CD4-positive, alpha-beta T cell treated with Interleukin-4 for 1 hour (primary cell): ENCODE results near the gene GTF2A1L.

Experiments used
- DNase-seq, 2 donors: peaks; one replicate each; pipeline ENCODE4 v3.0.0-alpha.2; 2020 to 2022

The GTF2A1L gene

DNA sequence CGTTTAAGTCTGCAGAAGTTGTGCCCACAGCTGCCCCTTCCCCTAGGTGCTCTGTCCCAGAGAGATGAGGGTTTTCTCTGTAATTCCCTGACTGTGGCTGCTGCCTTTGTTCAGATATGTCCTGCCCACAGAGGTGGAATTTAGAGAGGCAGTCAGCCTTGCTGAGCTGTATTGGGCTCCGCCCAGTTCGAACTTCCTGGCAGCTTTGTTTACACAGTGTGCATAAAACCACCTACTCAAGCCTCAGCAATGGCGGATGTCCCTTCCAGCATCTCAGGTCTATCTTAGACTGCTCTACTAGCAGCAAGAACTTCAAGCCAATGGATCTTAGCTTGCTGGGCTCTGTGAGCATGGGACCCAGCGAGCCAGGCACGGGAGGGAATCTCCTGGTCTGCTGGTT, 89.8 kb downstream of the GTF2A1L start:
- DNase-seq, result no peak

DNA sequence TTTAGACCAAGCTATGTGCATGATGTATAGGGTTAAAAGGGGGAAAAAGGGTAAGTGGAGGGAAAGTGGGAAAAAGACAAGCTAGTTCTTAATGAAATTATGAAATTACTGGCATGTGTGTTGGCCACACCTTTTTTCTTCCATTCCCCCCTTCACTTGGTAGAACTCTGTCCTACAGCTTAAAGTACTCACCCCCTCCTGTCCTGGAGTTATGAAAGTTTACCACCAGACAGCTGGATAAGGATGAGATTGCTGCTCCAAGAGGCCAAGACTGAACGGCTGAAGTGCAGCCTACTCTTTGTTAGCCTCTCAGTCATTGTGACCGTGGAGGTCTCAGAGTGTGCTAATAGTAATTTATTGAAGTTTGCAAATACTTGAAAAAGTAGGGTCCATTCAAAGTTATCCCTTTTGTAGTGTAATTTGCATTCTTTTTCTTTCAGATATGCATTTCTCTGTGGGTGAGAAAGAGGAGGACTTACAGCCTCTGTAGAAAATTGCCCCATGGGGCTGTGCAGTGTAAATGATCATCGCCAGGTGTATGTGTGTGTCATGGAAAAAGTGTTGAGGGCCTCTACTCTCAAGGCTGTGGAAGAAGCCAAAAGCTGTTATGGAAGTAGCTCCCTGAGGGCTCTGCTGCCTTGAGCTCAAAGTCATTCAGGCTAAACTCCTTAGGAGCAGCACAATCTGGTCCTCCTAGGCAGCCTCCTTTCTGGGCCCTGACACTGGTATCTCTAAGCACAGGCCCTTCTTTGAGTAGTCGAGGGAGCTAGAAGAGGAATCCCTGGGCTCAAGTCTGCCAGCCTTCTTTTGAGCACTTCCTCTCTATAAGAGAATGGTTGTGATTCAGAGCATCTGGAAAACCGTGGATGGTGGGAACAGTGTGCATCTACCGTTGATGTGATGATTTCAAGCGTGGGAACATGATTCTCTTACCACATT, 91.7 kb downstream of the GTF2A1L start:
- no peak for DNase-seq

- no peak for DNase-seq
These were observed 93.7 kb downstream of the GTF2A1L start for GRCh38 chr2:48711343-48711742.

GRCh38 chr2:48712151-48712550, 94.5 kb downstream of the GTF2A1L start:
- DNase-seq, result no peak

- DNase-seq, result no peak
These were observed 96.0 kb downstream of the GTF2A1L start for GRCh38 chr2:48713647-48714046.

GRCh38 chr2:48714245-48714644, 96.6 kb downstream of the GTF2A1L start:
- no peak for DNase-seq

- no peak for DNase-seq
These were observed 97.6 kb downstream of the GTF2A1L start for GRCh38 chr2:48715042-48715899.

GRCh38 chr2:48715956-48716355, 98.3 kb downstream of the GTF2A1L start:
- DNase-seq, result no peak

- no peak for DNase-seq
These were observed 100.2 kb downstream of the GTF2A1L start for GRCh38 chr2:48717846-48718245.

GRCh38 chr2:48719480-48720177, 102.0 kb downstream of the GTF2A1L start:
- no peak for DNase-seq

DNA sequence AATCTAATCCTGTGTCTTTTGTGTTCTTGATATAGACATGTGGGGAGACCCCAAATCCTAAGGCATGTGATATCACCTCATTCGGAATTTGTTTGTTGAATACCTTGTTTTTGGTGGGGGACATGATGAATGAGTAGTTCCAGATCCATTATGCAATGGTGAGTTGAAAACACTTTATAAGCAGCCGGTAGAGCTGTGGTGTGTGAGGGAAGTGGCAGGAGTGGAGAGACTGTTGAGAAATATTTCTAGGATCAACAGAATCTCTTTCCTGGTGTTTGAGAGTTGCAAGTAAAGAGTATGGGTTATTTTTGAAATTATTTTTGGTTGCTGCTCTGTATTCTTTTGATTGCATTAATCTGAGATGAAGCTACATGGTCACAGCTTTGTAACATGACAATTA, 103.5 kb downstream of the GTF2A1L start:
- no peak for DNase-seq

DNA sequence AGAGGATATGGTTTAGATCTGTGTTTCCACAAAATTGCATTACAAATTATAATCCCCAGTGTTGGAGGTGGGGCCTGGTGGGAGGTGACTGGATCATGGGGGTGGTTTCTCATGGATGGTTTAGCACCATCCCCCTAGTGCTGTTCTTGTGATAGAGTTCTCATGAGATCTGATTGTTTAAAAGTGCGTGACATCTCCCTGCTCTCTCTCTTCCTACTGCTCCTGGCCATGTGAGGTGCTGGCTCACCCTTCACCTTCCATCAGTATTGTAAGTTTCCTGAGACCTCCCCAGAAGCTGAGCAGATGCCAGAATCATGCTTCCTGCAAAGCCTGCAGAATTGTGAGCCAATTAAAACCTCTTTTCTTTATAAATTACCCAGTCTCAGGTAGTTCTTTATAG, 104.7 kb downstream of the GTF2A1L start:
- DNase-seq, result no peak

DNA sequence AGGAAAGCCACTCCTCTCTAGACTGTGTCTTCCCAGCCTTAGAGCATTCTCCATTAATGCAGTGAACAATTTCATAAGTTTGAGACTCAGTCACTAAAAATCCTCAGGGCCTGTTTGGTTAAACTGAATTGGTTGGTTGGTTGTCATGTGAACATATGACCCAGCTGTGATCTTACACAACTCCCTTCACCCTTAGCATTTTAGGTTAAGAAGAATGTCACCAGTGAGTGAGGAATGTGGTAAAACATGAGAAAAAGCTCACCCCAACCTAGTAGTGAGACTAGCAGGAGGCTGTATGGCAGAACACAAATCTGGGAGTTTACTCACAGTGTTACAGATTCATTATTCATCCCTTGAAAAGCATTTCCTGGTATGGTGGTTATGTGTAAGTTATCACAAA, 105.5 kb downstream of the GTF2A1L start:
- DNase-seq, result no peak

DNA sequence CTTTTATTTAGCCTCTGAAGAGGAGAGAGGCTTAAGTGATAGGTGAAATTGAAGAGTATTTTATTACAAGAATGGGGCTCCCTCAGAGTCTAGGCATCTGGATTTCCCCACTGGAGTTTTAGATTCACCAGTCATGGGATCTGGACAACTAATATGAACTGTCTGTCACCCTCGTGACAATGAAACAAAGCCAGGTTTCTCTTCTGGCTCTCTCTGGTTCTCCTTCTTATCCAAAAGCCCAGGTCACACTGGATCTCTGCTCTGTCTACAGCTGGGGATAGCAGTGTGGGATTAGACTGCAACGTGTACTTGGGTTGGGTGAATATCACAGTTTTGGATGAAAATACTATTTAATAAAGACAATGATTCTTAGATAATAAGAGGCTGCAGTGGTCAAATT, 106.6 kb downstream of the GTF2A1L start:
- DNase-seq, result no peak

- no peak for DNase-seq
These were observed 108.2 kb downstream of the GTF2A1L start for GRCh38 chr2:48725696-48726494.

DNA sequence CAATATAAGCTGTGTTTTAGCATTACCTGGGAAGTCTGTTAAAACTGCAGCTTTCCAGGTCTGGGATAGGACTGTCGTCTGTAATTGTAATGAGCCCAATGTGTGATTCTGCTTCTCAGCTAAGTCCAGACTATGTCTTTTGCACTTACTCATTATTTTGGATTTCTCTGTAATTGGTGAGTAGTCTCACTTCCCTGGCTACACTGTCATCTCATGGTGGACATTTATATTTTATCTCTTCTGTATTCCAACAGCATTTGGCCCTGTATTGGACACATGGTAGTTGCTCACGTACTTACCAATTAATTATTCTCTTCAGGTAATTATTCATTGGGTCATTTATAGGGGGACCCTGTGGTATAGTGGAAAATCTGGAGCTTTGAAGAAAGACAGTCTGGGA, 109.9 kb downstream of the GTF2A1L start:
- no peak for DNase-seq

DNA sequence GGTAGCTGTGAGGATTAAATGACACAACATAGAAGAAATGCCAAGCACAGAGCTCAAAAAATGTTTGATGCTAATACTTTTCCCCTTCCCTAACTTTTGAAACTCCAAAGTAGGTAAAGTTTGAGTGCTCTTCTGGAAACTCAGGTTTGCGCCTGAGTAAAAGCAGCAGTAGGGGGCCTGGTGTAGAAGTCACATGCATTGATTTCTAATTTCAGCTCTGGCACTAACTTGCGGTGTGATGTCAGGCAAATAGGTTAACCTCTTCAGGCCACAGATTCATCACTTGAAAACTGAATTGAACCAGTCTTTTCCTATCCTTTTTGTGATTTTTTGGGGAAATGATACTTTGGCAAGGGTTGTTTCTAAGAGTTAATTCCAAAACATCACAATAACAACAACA, 110.6 kb downstream of the GTF2A1L start:
- no peak for DNase-seq

DNA sequence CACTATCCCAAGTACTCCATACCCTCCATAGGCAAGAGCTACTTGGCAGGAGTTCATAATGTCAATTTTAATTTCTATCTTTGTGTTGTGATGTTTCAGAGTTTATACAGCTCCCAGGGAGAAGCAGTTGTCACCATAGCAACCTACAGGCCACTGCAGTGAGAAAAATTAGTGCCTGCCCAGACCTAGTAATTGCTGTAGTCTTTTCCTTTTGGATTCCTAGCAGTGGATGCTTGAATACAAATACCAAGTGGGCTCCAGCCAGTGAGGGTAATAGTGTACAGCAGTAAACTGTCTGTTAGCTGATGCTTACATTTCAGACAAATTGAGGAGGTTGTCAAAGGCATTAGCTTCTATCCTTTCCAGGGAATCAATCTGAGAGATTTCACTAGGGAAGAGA, 111.2 kb downstream of the GTF2A1L start:
- DNase-seq, result no peak
